Measurements from ENCODE around the gene CEL. TPM values are rescaled to one million over a fixed set of nuclear protein-coding genes. Genes with fewer than 3 reads are reported as not detected.
"Not testable (repeated sequence)": the region's sequence is repeated elsewhere in the genome, so short reads cannot be mapped to it uniquely, and the experiment has no call there.

CEL gene
- total RNA-seq, 4 donors from 2014 or later: 0.27 to 0.46 (median 0.33) TPM; not detected in 1

GRCh38 chr9:133058550-133059320 lies 3.0 kb upstream of the CEL start:
- WGBS, 2 donors: 80 to 83% methylated on average over 12 of the region's 12 CpGs
- H3K9me3 ChIP-seq: no peaks in the 10 kb centered on the region
- TF ChIP-seq CTCF (IDR thresholded peaks at IDR 0.05) (no peak), POLR2A (IDR thresholded peaks at IDR 0.05) (no peak)
- no peaks in the 10 kb centered on the region for H3K27me3 ChIP-seq
- intact Hi-C loops (cut with DNase I): no loop called here
- no peaks in the 10 kb centered on the region for H3K4me1 ChIP-seq
- peaks cover 30 to 34% of the 10 kb centered on the region in 2 donors for H3K36me3 ChIP-seq
- H3K27ac ChIP-seq: no peak overlapping the region
- H3K4me3 ChIP-seq (replicated peaks in 1 of 3): no peak overlapping the region
- DNase-seq: no peak

GRCh38 chr9:133059623-133060022 lies 2.2 kb upstream of the CEL start:
- no peak for DNase-seq
- no peaks in the 10 kb centered on the region for H3K27me3 ChIP-seq
- TF ChIP-seq CTCF (IDR thresholded peaks at IDR 0.05) (no peak), POLR2A (IDR thresholded peaks at IDR 0.05) (no peak)
- H3K4me1 ChIP-seq: no peaks in the 10 kb centered on the region
- no peak overlapping the region for H3K4me3 ChIP-seq (replicated peaks in 1 of 3)
- no peak overlapping the region for H3K27ac ChIP-seq
- intact Hi-C loops (cut with DNase I): no loop called here
- 66 to 76% methylated on average over 7 of the region's 7 CpGs for WGBS, 2 donors
- H3K9me3 ChIP-seq: no peaks in the 10 kb centered on the region
- peaks cover 23 to 25% of the 10 kb centered on the region in 2 donors for H3K36me3 ChIP-seq

GRCh38 chr9:133060417-133060841 lies 1.4 kb upstream of the CEL start:
- intact Hi-C loops (cut with DNase I): no loop called here

GRCh38 chr9:133061019-133061763 lies 590 bp upstream of the CEL start:
- H3K27me3 ChIP-seq; H3K4me3 ChIP-seq (replicated peaks in 1 of 3); H3K4me1 ChIP-seq; intact Hi-C loops (cut with DNase I); H3K27ac ChIP-seq; H3K9me3 ChIP-seq; DNase-seq: not testable (repeated sequence)
- H3K36me3 ChIP-seq: peaks cover 8 to 10% of the 10 kb centered on the region in 2 donors
- WGBS, 2 donors: 73 to 76% methylated on average over 10 to 11 of the region's 14 CpGs

More at GRCh38 chr9:133060417-133060841, 1.4 kb upstream of the CEL start:
- Histone ChIP-seq H3K9me3 (no peaks in the 10 kb centered on the region), H3K4me3 (replicated peaks in 1 of 3) (no peak overlapping the region), H3K4me1 (no peaks in the 10 kb centered on the region), H3K36me3 (peaks cover 15 to 17% of the 10 kb centered on the region in 2 donors), H3K27me3 (no peaks in the 10 kb centered on the region), H3K27ac (no peak overlapping the region)
- TF ChIP-seq CTCF (IDR thresholded peaks at IDR 0.05): no peak
- TF ChIP-seq POLR2A (IDR thresholded peaks at IDR 0.05): no peak
- no peak for DNase-seq
- 69 to 71% methylated on average over 6 of the region's 6 CpGs for WGBS, 2 donors

GRCh38 chr9:133062569-133062968 lies 788 bp downstream of the CEL start:
- H3K4me3 ChIP-seq (replicated peaks in 1 of 3); H3K27ac ChIP-seq; H3K36me3 ChIP-seq; H3K9me3 ChIP-seq; H3K4me1 ChIP-seq; DNase-seq; intact Hi-C loops (cut with DNase I); H3K27me3 ChIP-seq: not testable (repeated sequence)
- WGBS, 2 donors: 73 to 76% methylated on average over 6 to 7 of the region's 8 CpGs

GRCh38 chr9:133063159-133063499 lies 1.3 kb downstream of the CEL start:
- Histone ChIP-seq H3K27ac (no peak overlapping the region), H3K4me1 (no peaks in the 10 kb centered on the region), H3K9me3 (no peaks in the 10 kb centered on the region), H3K4me3 (replicated peaks in 1 of 3) (no peak overlapping the region), H3K27me3 (no peaks in the 10 kb centered on the region), H3K36me3 (no peaks in the 10 kb centered on the region)
- DNase-seq: no peak
- intact Hi-C loops (cut with DNase I): no loop called here
- TF ChIP-seq POLR2A (IDR thresholded peaks at IDR 0.05) (no peak), CTCF (IDR thresholded peaks at IDR 0.05) (no peak)
- 93% methylated on average over 8 of the region's 8 CpGs; no CpG with 5 or more reads in 1 of the 2 donors for WGBS, 2 donors
